Activated B cell treated with CpG ODN at 0.5 μM for 24 hours (primary cell): ENCODE results near the gene RBMS3. TPM values are rescaled to one million over a fixed set of nuclear protein-coding genes. Genes with fewer than 3 reads are reported as not detected.
"Not testable (repeated sequence)": the region's sequence is repeated elsewhere in the genome, so short reads cannot be mapped to it uniquely, and the experiment has no call there.

Experiments
- ATAC-seq: fragments of 200-7000 bp; cut with Tn5 transposase; one replicate; pipeline ENCODE4 v1.10.0; 2021; ENCODE audit warnings: low read depth, mild to moderate bottlenecking, moderate library complexity
- CTCF ChIA-PET: fragments of 350-600 bp; sonication (Branson Sonifier 250); formaldehyde crosslinking; loops from one replicate; lab custom pipeline; 2021; ENCODE audit warnings: antibody characterized with exemption; lab: Charles Lee
- POLR2A ChIA-PET: fragments of 350-600 bp; sonication (Branson Sonifier 250); formaldehyde crosslinking; loops from one replicate; lab custom pipeline; 2021; ENCODE audit warnings: antibody characterized with exemption; lab: Charles Lee
- DNase-seq: peaks from one replicate; pipeline ENCODE4 v3.0.0; 2022
- H3K27ac Mint-ChIP-seq: one replicate; pipeline ENCODE4 v1.8.0; 2020; ENCODE audit warnings: mixed read lengths
- H3K27me3 Mint-ChIP-seq: one replicate; pipeline ENCODE4 v1.8.0; 2021; ENCODE audit warnings: mixed read lengths
- H3K36me3 Mint-ChIP-seq: one replicate; pipeline ENCODE4 v1.8.0; 2021; ENCODE audit warnings: low read depth, mixed read lengths
- H3K4me1 Mint-ChIP-seq: one replicate; pipeline ENCODE4 v1.8.0; 2021; ENCODE audit warnings: mixed read lengths
- H3K4me3 Mint-ChIP-seq: one replicate; pipeline ENCODE4 v1.8.0; 2020; ENCODE audit warnings: mild to moderate bottlenecking, mixed read lengths
- H3K9me3 Mint-ChIP-seq: one replicate; pipeline ENCODE4 v1.8.0; 2020; ENCODE audit warnings: mixed read lengths
- CTCF ChIP-seq: fragments of 200-600 bp; IDR thresholded peaks from one replicate; pipeline ENCODE4 v1.8.0; 2022; ENCODE audit warnings: antibody characterized with exemption, mild to moderate bottlenecking
- intact Hi-C: fragments of 100-400 bp; cut with micrococcal nuclease; formaldehyde crosslinking; loops from one replicate; pipeline ENCODE4 v1.15.1; 2024
- total RNA-seq: library from RNA; stranded (reverse); gene quantifications from 2 replicates; pipeline ENCODE4 v1.2.3, GENCODE V29; 2022

The RBMS3 gene
- total RNA-seq, 1 donor from 2014 or later = 0.31 TPM

- intact Hi-C loops = loop anchor here (1.0 to 10.0 kb wide), 9 partner anchors 71 to 1726 kb away; no protein-coding TSS in a partner anchor
- no peaks in the 10 kb centered on the region for H3K36me3 Mint-ChIP-seq
- no peaks in the 10 kb centered on the region for H3K4me1 Mint-ChIP-seq
- no peaks in the 10 kb centered on the region for H3K9me3 Mint-ChIP-seq
- no peak for ATAC-seq
- peaks cover 7% of the 10 kb centered on the region for H3K27me3 Mint-ChIP-seq
- H3K4me3 Mint-ChIP-seq = no peak overlapping the region
- no peak for TF ChIP-seq CTCF
- no peak for DNase-seq
- CTCF ChIA-PET = interaction anchor here (0.7 to 4.1 kb wide), 19 partner anchors 13 to 1727 kb away, joined by 3 to 61 read pairs (median 5); no protein-coding TSS in a partner anchor
- POLR2A ChIA-PET = interaction anchor here (0.7 kb wide), 1 partner anchor 709 kb away, joined by 3 read pairs; no protein-coding TSS in a partner anchor
- H3K27ac Mint-ChIP-seq = no peak overlapping the region
These were observed 761.5 kb downstream of the RBMS3 start for GRCh38 chr3:30042274-30042859.

- ATAC-seq (no peak), DNase-seq (no peak)
- Mint-ChIP-seq H3K27me3 (peaks cover 7% of the 10 kb centered on the region), H3K9me3 (no peaks in the 10 kb centered on the region), H3K36me3 (no peaks in the 10 kb centered on the region), H3K4me1 (no peaks in the 10 kb centered on the region), H3K4me3 (no peak overlapping the region), H3K27ac (no peak overlapping the region)
- intact Hi-C loops = loop anchor here (1.0 to 10.0 kb wide), 9 partner anchors 70 to 1726 kb away; no protein-coding TSS in a partner anchor
- CTCF ChIA-PET = interaction anchor here (0.7 to 4.1 kb wide), 19 partner anchors 14 to 1726 kb away, joined by 3 to 61 read pairs (median 5); no protein-coding TSS in a partner anchor
- TF ChIP-seq CTCF = no peak
- POLR2A ChIA-PET = interaction anchor here (0.7 kb wide), 1 partner anchor 708 kb away, joined by 3 read pairs; no protein-coding TSS in a partner anchor
These were observed 762.2 kb downstream of the RBMS3 start for GRCh38 chr3:30042916-30043555.

GRCh38 chr3:30044515-30044914, 763.6 kb downstream of the RBMS3 start:
- ATAC-seq = no peak
- H3K36me3 Mint-ChIP-seq = no peaks in the 10 kb centered on the region
- no peak overlapping the region for H3K4me3 Mint-ChIP-seq
- peaks cover 2% of the 10 kb centered on the region for H3K27me3 Mint-ChIP-seq
- no peak for DNase-seq
- no peaks in the 10 kb centered on the region for H3K4me1 Mint-ChIP-seq
- H3K9me3 Mint-ChIP-seq = no peaks in the 10 kb centered on the region
- TF ChIP-seq CTCF = no peak
- ChIA-PET POLR2A (interaction anchor here (0.6 kb wide), 1 partner anchor 551 kb away, joined by 3 read pairs; no protein-coding TSS in a partner anchor), CTCF (interaction anchor here (2.8 kb wide), 1 partner anchor 649 kb away, joined by 34 read pairs; no protein-coding TSS in a partner anchor)
- intact Hi-C loops = loop anchor here (5.0 to 10.0 kb wide), 2 partner anchors 270 to 583 kb away; no protein-coding TSS in a partner anchor
- no peak overlapping the region for H3K27ac Mint-ChIP-seq

DNA sequence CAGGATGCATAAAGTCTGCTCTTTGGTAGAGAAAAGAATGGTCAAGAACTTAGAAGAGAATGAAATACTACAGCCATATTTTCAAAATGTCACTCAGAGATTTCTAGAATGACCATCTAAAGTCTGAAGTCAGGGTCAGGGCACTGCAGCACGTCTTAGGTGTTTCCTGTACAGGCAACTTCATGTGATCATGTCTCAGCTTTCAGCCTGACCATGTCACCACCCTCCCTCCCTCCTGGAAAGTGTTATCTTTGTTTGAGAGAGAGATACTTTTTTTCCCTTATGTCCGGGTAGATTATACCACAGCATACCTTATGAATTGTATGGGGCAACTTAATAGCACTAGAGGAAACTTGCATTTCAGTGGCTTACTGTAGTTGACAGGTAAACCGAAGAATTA, 767.6 kb downstream of the RBMS3 start:
- intact Hi-C loops = loop anchor here (10.0 kb wide), 1 partner anchor 266 kb away; no protein-coding TSS in a partner anchor
- CTCF ChIA-PET = interaction anchor here (1.7 kb wide), 1 partner anchor 151 kb away, joined by 4 read pairs; no protein-coding TSS in a partner anchor
- TF ChIP-seq CTCF = no peak
- ATAC-seq (no peak), DNase-seq (no peak)
- POLR2A ChIA-PET = no interaction called here
- H3K9me3 Mint-ChIP-seq = no peaks in the 10 kb centered on the region
- H3K4me1 Mint-ChIP-seq = no peaks in the 10 kb centered on the region
- peaks cover 5% of the 10 kb centered on the region for H3K27me3 Mint-ChIP-seq
- H3K4me3 Mint-ChIP-seq = no peak overlapping the region
- no peak overlapping the region for H3K27ac Mint-ChIP-seq
- no peaks in the 10 kb centered on the region for H3K36me3 Mint-ChIP-seq

GRCh38 chr3:30050116-30050515, 769.2 kb downstream of the RBMS3 start:
- H3K4me1 Mint-ChIP-seq, POLR2A ChIA-PET, H3K27ac Mint-ChIP-seq, H3K4me3 Mint-ChIP-seq, ATAC-seq, H3K27me3 Mint-ChIP-seq, H3K9me3 Mint-ChIP-seq, H3K36me3 Mint-ChIP-seq, intact Hi-C loops, CTCF ChIA-PET, DNase-seq: not testable (repeated sequence)
